Activated CD4-positive, alpha-beta memory T cell treated with anti-CD3 and anti-CD28 coated beads for 36 hours (primary cell): ENCODE data around the gene SLC10A7. TPM values are rescaled to one million over a fixed set of nuclear protein-coding genes. Genes with fewer than 3 reads are reported as not detected.
A peak's percentile ranks its signal among the peaks of the same experiment; 100 is the strongest.

Experiments used
- CTCF ChIA-PET: fragments of 350-600 bp; sonication (Branson Sonifier 250); formaldehyde crosslinking; loops from one replicate; lab custom pipeline; 2021; ENCODE audit warnings: antibody characterized with exemption, inconsistent platforms; lab: Charles Lee
- POLR2A ChIA-PET: fragments of 350-600 bp; sonication (Branson Sonifier 250); formaldehyde crosslinking; loops from one replicate; lab custom pipeline; 2021; ENCODE audit warnings: antibody characterized with exemption; lab: Charles Lee
- DNase-seq: peaks from one replicate; pipeline ENCODE4 v3.0.0-alpha.2; 2020
- H3K27ac Mint-ChIP-seq: one replicate; pipeline ENCODE4 v1.8.0; 2021; ENCODE audit warnings: mixed read lengths
- H3K27me3 Mint-ChIP-seq: one replicate; pipeline ENCODE4 v1.8.0; 2021; ENCODE audit warnings: mixed read lengths
- H3K36me3 Mint-ChIP-seq: one replicate; pipeline ENCODE4 v1.8.0; 2021; ENCODE audit warnings: mixed read lengths
- H3K4me1 Mint-ChIP-seq: one replicate; pipeline ENCODE4 v1.8.0; 2021; ENCODE audit warnings: low read depth, mixed read lengths
- H3K4me3 Mint-ChIP-seq: one replicate; pipeline ENCODE4 v1.8.0; 2021; ENCODE audit warnings: mild to moderate bottlenecking, mixed read lengths
- H3K9me3 Mint-ChIP-seq: one replicate; pipeline ENCODE4 v1.8.0; 2021; ENCODE audit warnings: mixed read lengths
- intact Hi-C: fragments of 100-400 bp; cut with micrococcal nuclease; formaldehyde crosslinking; loops from one replicate; pipeline ENCODE4 v1.15.1; 2023
- total RNA-seq, 2 experiments: library from RNA; stranded (reverse); gene quantifications; one replicate each; pipeline ENCODE4 v1.2.3, GENCODE V29; 2021

The SLC10A7 gene
- total RNA-seq, 2 experiments from 2014 or later, result 10.9 to 14.7 TPM

GRCh38 chr4:146288193-146288592, 233.5 kb downstream of the SLC10A7 start:
- no peaks in the 10 kb centered on the region for H3K4me1 Mint-ChIP-seq
- POLR2A ChIA-PET, result no interaction called here
- H3K36me3 Mint-ChIP-seq, result peaks cover 8% of the 10 kb centered on the region
- no peak for DNase-seq
- CTCF ChIA-PET, result no interaction called here
- H3K27me3 Mint-ChIP-seq, result no peaks in the 10 kb centered on the region
- H3K9me3 Mint-ChIP-seq, result no peaks in the 10 kb centered on the region
- no peak overlapping the region for H3K4me3 Mint-ChIP-seq
- H3K27ac Mint-ChIP-seq, result no peak overlapping the region
- intact Hi-C loops, result no loop called here

GRCh38 chr4:146285037-146285436, 236.7 kb downstream of the SLC10A7 start:
- Mint-ChIP-seq H3K27ac (no peak overlapping the region), H3K9me3 (no peaks in the 10 kb centered on the region), H3K4me1 (no peaks in the 10 kb centered on the region), H3K27me3 (no peaks in the 10 kb centered on the region), H3K4me3 (no peak overlapping the region), H3K36me3 (peaks cover 6% of the 10 kb centered on the region)
- POLR2A ChIA-PET, result no interaction called here
- no peak for DNase-seq
- CTCF ChIA-PET, result no interaction called here
- intact Hi-C loops, result no loop called here

GRCh38 chr4:146283758-146284651, 237.7 kb downstream of the SLC10A7 start:
- Mint-ChIP-seq H3K36me3 (peaks cover 6% of the 10 kb centered on the region), H3K27me3 (no peaks in the 10 kb centered on the region), H3K4me1 (no peaks in the 10 kb centered on the region), H3K4me3 (no peak overlapping the region), H3K27ac (no peak overlapping the region), H3K9me3 (no peaks in the 10 kb centered on the region)
- intact Hi-C loops, result no loop called here
- DNase-seq, result no peak
- POLR2A ChIA-PET, result no interaction called here
- CTCF ChIA-PET, result no interaction called here

- H3K27me3 Mint-ChIP-seq, result no peaks in the 10 kb centered on the region
- no peak overlapping the region for H3K27ac Mint-ChIP-seq
- POLR2A ChIA-PET, result no interaction called here
- H3K4me1 Mint-ChIP-seq, result no peaks in the 10 kb centered on the region
- H3K9me3 Mint-ChIP-seq, result no peaks in the 10 kb centered on the region
- peaks cover 6% of the 10 kb centered on the region for H3K36me3 Mint-ChIP-seq
- no peak overlapping the region for H3K4me3 Mint-ChIP-seq
- DNase-seq, result no peak
- CTCF ChIA-PET, result no interaction called here
- intact Hi-C loops, result no loop called here
Measured at GRCh38 chr4:146282657-146283056, 239.1 kb downstream of the SLC10A7 start.

- intact Hi-C loops, result no loop called here
- ChIA-PET POLR2A (no interaction called here), CTCF (interaction anchor here (0.9 kb wide), 1 partner anchor 35 kb away, joined by 3 read pairs; no protein-coding TSS in a partner anchor)
- no peak for DNase-seq
- H3K4me3 Mint-ChIP-seq, result no peak overlapping the region
- H3K9me3 Mint-ChIP-seq, result no peaks in the 10 kb centered on the region
- peaks cover 6% of the 10 kb centered on the region for H3K36me3 Mint-ChIP-seq
- H3K4me1 Mint-ChIP-seq, result peaks cover 2% of the 10 kb centered on the region
- no peaks in the 10 kb centered on the region for H3K27me3 Mint-ChIP-seq
- no peak overlapping the region for H3K27ac Mint-ChIP-seq
Measured at GRCh38 chr4:146278986-146279385, 242.8 kb downstream of the SLC10A7 start.

GRCh38 chr4:146275370-146275769, 246.4 kb downstream of the SLC10A7 start:
- Mint-ChIP-seq H3K27me3 (no peaks in the 10 kb centered on the region), H3K36me3 (no peaks in the 10 kb centered on the region), H3K9me3 (no peaks in the 10 kb centered on the region), H3K4me3 (no peak overlapping the region), H3K27ac (no peak overlapping the region), H3K4me1 (peaks cover 5% of the 10 kb centered on the region)
- POLR2A ChIA-PET, result no interaction called here
- CTCF ChIA-PET, result interaction anchor here (1.1 kb wide), 1 partner anchor 31 kb away, joined by 3 read pairs; no protein-coding TSS in a partner anchor
- intact Hi-C loops, result no loop called here
- no peak for DNase-seq

- intact Hi-C loops, result no loop called here
- H3K9me3 Mint-ChIP-seq, result no peaks in the 10 kb centered on the region
- CTCF ChIA-PET, result no interaction called here
Measured at GRCh38 chr4:146274774-146275173, 247.0 kb downstream of the SLC10A7 start.

GRCh38 chr4:146273204-146273901, 248.4 kb downstream of the SLC10A7 start:
- H3K36me3 Mint-ChIP-seq, result no peaks in the 10 kb centered on the region
- peaks cover 5% of the 10 kb centered on the region for H3K4me1 Mint-ChIP-seq
- no peak overlapping the region for H3K4me3 Mint-ChIP-seq
- H3K9me3 Mint-ChIP-seq, result no peaks in the 10 kb centered on the region
- peak; percentile 13 for DNase-seq
- intact Hi-C loops, result no loop called here
- CTCF ChIA-PET, result no interaction called here
- POLR2A ChIA-PET, result no interaction called here
- no peak overlapping the region for H3K27ac Mint-ChIP-seq
- H3K27me3 Mint-ChIP-seq, result no peaks in the 10 kb centered on the region

More at GRCh38 chr4:146274774-146275173, 247.0 kb downstream of the SLC10A7 start:
- Mint-ChIP-seq H3K27ac (no peak overlapping the region), H3K27me3 (no peaks in the 10 kb centered on the region), H3K4me1 (peaks cover 5% of the 10 kb centered on the region), H3K4me3 (no peak overlapping the region), H3K36me3 (no peaks in the 10 kb centered on the region)
- POLR2A ChIA-PET, result no interaction called here
- no peak for DNase-seq

- ChIA-PET CTCF (no interaction called here), POLR2A (no interaction called here)
- intact Hi-C loops, result no loop called here
- H3K27me3 Mint-ChIP-seq, result no peaks in the 10 kb centered on the region
- H3K36me3 Mint-ChIP-seq, result no peaks in the 10 kb centered on the region
- H3K4me1 Mint-ChIP-seq, result peaks cover 5% of the 10 kb centered on the region
- H3K4me3 Mint-ChIP-seq, result no peak overlapping the region
- H3K27ac Mint-ChIP-seq, result no peak overlapping the region
- H3K9me3 Mint-ChIP-seq, result no peaks in the 10 kb centered on the region
- no peak for DNase-seq
Measured at GRCh38 chr4:146271466-146271865, 250.3 kb downstream of the SLC10A7 start.

GRCh38 chr4:146269228-146269653, 252.5 kb downstream of the SLC10A7 start:
- Mint-ChIP-seq H3K9me3 (no peaks in the 10 kb centered on the region), H3K27ac (no peak overlapping the region), H3K4me1 (peaks cover 3% of the 10 kb centered on the region), H3K4me3 (no peak overlapping the region), H3K27me3 (no peaks in the 10 kb centered on the region), H3K36me3 (no peaks in the 10 kb centered on the region)
- intact Hi-C loops, result no loop called here
- no peak for DNase-seq
- ChIA-PET CTCF (no interaction called here), POLR2A (no interaction called here)

GRCh38 chr4:146267826-146268225, 253.9 kb downstream of the SLC10A7 start:
- ChIA-PET CTCF (no interaction called here), POLR2A (no interaction called here)
- Mint-ChIP-seq H3K4me1 (no peaks in the 10 kb centered on the region), H3K9me3 (no peaks in the 10 kb centered on the region), H3K27me3 (no peaks in the 10 kb centered on the region), H3K27ac (no peak overlapping the region), H3K36me3 (no peaks in the 10 kb centered on the region), H3K4me3 (no peak overlapping the region)
- intact Hi-C loops, result no loop called here
- no peak for DNase-seq

- Mint-ChIP-seq H3K4me3 (no peak overlapping the region), H3K4me1 (no peaks in the 10 kb centered on the region), H3K36me3 (no peaks in the 10 kb centered on the region), H3K27ac (no peak overlapping the region), H3K9me3 (no peaks in the 10 kb centered on the region), H3K27me3 (no peaks in the 10 kb centered on the region)
- intact Hi-C loops, result no loop called here
- no peak for DNase-seq
- CTCF ChIA-PET, result interaction anchor here (0.8 kb wide), 1 partner anchor 171 kb away, joined by 3 read pairs; no protein-coding TSS in a partner anchor
- POLR2A ChIA-PET, result no interaction called here
Measured at GRCh38 chr4:146265950-146266490, 255.7 kb downstream of the SLC10A7 start.
